DMS 273 (cell line): ENCODE measurements around the gene FA2H.
A peak's percentile ranks its signal among the peaks of the same experiment; 100 is the strongest.
"Not testable (repeated sequence)": the region's sequence is repeated elsewhere in the genome, so short reads cannot be mapped to it uniquely, and the experiment has no call there.

Experiments used
- DNase-seq: peaks from one replicate; lab custom pipeline; 2025; ENCODE audit not compliant: unreplicated experiment; lab: John Stamatoyannopoulos, UW

FA2H gene

GRCh38 chr16:74725651-74726455 lies 48.8 kb downstream of the FA2H start:
- DNase-seq = no peak

DNA sequence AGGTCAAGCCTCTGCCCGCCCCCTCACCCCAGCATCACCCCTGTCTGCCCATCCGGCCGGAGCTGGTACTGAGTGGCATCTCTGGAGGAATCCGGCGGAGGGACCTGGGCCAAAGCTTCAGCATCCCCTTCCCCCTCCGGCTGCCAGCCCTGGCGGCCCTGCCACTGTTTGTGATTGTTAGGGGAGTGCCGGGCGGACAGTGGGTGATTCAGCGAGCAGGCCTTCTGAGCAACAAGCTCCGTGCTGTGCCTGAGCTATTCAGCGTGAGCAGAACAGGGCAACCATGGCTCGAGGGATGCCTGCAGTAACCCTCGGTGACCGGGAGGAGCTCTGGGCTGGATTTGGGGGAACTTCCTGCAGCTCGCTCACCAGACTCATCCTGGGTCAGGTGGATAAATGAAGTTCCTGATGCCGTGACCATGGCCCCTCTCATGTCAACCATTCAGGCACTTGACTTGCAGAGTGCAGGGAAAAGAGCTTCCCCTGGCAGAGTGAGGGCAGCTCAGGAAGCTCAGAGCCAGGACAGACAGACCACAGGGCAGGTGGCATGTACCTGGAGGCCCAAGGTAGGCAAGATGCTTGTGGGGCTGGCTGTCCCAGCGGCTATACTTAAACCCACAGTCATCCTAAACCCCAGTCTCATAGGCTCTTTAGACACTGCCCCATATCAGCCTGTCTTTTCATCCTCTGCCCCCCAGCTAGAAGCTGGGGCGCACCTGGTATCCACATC lies 49.6 kb downstream of the FA2H start:
- DNase-seq = no peak

- DNase-seq = no peak
These were observed 51.4 kb downstream of the FA2H start for GRCh38 chr16:74723256-74723655.

- DNase-seq = not testable (repeated sequence)
These were observed 52.5 kb downstream of the FA2H start for GRCh38 chr16:74722156-74722555.

- DNase-seq = no peak
These were observed 52.9 kb downstream of the FA2H start for GRCh38 chr16:74721716-74722115.

DNA sequence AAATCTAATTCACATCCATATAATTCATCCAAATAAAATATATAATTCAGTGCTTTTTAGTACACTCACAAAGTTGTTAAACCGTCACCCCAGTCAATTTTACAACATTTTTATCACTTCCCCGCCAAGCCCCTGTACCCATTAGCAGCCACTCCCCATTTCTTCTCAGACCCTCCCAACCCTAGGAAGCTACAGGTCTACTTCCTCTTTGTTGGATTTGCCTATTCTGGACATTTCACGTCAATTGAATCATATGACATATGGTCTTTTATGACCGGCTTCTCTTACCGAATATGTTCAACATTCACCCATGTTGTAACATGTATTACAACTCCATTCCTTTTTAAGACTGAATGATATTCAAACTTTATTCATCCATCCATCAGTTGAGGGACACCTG lies 54.0 kb downstream of the FA2H start:
- DNase-seq = no peak

DNA sequence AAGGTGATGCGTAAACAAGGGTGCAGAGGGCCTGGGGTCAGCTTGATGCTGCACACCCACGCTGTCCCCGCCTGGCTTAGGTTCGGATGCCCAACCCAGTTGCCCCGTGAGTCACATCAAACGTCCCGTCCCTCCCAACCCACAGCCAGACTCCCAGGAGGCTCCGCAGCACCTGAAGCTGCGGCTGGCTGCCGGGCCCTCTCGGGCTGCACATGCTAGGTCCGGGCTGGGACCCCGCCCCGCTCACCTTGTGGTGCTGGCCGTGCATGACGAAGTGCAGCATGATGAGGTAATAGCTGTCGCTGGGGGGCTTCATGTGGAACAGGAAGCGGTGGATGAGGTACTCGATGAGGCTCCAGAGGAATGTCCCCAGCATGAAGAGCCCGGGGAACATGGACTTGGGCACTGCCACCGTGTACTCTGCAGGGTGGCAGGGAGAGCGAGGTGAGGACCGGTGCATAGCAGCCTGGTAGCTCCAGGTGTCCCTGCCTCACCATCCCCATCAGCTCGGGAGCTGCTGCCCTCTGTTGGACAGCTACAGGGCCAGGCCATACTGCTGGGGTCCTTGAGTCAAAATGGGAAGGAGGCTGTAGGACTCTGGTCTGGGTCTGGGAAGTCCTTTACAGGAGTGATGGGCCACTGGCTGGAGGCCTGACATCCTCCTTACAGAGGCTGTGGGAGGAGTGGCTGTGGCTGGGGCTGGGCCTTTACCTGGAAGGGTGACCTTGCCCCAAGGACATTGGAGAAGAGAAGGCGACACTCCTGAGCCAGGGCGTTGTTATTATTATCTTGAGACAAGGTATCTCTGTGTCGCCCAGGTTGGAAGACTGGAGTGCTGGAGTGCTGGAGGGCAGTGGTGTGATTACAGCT lies 55.6 kb downstream of the FA2H start:
- no peak for DNase-seq

GRCh38 chr16:74718140-74718539 lies 56.5 kb downstream of the FA2H start:
- no peak for DNase-seq

DNA sequence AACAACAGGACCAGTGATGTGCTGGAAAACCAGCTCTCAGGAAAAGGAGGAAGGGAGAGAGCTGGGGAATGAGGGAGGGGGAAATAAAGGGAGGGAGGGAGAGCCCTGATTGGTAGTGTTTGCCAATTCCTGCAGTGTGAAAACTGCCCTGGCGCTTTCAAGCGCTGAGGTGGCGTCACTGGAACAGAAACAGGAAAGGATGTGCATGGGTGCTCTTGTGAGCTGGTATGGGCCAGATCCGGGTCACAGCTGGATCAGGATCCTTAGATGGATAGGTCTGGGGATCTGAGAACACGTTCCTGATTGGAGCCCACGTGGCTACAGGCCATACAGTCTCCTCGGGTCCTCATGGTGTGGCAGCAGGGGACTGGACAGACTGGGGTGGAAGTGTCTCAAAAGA lies 57.3 kb downstream of the FA2H start:
- no peak for DNase-seq

DNA sequence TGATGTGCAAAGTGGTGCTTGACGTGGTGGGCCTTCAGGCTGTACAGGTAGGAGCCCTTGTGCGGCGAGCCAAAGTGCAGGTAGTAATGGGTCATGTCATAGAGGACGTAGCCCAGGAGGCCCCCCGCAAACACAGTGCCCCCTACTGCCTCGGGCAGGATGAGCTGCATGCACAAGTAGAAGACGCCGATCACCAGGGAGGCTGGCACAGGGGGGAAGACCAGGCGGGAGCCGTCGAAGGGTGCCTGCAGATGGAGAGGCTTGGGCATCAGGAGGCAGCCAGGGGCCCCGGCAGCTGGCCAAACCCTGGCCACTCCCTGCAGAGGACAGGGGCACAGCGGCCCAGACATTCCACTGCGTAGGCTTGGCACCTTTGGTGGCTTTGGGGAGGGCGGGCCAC lies 58.3 kb downstream of the FA2H start:
- no peak for DNase-seq

DNA sequence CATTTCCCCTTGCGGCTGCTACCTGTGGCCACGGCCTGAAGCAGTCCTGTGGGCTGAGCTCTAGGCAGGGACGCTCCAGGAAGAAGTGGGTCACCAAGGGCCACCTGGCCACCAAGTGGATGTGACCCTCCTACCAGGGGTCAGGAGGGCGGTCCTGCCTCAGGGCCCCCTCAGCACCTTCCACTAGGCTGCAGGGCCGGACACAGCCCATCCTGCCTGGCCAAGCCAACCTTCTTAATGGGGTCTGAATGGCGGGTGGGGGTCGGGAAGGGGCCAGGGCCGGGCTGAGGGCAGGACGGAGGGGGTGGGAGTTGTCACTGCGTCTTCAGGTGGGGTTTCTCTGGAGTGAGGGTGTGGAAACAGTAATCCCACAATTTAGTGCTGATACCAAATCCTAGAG lies 60.7 kb downstream of the FA2H start:
- DNase-seq = no peak

DNA sequence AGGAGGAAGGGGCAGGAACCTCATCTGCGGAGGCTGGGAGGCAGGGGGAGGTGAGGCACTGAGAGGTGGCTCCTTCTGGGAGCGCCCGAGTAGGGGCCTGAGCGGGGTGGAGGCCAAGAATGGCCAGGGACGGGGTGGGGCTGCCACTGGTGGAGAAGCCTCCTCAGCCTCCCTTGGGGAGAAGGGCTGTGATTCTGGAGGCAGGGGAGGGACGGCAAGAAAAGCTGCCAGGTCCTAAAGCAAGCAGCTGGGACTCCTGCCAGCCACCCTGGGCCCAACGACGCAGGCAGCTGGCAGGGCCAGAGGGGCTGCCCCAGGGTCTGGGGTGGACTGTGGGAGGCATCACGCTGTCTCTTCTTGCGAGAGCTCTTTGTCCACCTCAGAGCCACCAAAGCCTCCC lies 61.3 kb downstream of the FA2H start:
- DNase-seq = no peak

DNA sequence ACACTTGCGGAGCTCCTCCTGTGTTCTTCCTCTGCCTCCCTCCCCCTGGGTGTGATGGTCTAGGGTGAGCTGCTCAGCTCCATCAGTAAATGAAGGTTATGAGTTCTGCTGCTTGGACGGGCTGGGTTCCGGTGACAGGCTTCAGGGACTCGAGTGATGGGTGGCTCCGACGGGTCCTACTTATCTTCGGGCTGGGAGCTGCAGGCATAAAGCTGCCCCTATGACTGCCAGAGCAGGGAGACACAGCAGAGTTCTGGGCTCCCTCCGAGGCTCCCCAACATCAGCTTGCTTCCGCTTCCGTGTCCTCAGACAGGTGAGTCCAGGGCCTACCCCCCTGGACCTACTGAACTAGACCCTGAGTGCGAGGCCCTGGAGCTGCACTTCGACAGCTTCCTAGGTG lies 62.7 kb downstream of the FA2H start:
- no peak for DNase-seq

DNA sequence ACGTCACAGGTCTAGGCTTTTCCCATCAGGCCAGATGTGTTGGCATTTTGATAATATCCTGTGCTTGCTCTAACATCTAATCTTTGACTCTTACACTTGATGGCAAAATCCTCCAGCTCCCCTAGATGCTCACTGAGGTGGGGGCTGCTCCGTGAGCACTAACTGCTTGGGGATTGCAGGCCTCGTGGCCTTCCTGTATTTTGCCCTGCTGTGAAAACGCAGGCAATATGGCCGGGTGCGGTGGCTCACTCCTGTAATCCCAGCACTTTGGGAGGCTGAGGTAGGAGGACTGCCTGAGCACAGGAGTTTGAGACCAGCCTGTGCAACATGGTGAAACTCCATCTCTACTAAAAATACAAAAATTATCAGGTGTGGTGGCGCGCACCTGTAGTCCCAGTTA lies 64.2 kb downstream of the FA2H start:
- DNase-seq = no peak

- DNase-seq = peak; percentile 90
These were observed 65.2 kb downstream of the FA2H start for GRCh38 chr16:74709441-74709877.

GRCh38 chr16:74700438-74701225 lies 74.0 kb downstream of the FA2H start, which contains the start of gene MLKL:
Gene MLKL (minus strand): TSS chr16:74700862. CDS start chr16:74695757, 5,105 bp downstream.
- DNase-seq = peak; percentile 73

GRCh38 chr16:74700116-74700437 lies 74.5 kb downstream of the FA2H start:
- DNase-seq = peak; percentile 51

DNA sequence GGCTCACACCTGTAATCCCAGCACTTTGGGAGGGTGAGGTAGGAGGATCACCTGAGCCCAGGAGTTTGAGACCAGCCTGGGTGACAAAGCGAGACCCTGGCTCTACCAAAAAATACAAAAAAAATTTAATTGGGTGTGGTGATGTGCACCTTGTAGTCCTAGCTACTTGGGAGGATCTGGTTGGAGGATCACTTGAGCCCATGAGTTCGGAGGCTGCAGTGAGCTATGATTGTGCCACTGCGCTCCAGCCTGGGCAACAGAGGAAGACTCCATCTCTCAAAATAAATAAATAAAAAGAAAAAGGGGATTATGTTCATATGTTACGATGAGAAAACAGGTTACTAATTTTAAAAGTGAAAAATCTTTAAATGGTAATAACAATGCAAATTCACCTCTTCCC lies 75.0 kb downstream of the FA2H start:
- no peak for DNase-seq

DNA sequence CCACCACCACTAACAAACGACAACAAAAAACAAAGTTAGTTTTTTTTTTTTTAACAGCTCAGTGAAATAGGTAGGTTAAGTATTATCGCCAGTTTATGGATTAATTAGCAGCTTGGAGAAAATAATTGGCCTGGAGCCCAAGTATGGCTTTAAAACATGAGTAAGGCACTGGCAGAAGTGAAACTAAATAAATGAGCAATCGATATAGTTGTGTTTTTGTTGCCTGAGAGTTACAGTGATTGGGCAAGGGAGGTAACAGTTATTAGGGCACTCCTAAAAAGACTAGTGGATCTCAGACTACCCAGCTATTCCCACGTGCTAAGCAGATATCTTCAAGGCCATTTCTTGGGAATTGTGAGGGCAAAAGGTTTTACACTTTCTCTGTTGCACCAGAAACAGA lies 76.4 kb downstream of the FA2H start:
- no peak for DNase-seq

DNA sequence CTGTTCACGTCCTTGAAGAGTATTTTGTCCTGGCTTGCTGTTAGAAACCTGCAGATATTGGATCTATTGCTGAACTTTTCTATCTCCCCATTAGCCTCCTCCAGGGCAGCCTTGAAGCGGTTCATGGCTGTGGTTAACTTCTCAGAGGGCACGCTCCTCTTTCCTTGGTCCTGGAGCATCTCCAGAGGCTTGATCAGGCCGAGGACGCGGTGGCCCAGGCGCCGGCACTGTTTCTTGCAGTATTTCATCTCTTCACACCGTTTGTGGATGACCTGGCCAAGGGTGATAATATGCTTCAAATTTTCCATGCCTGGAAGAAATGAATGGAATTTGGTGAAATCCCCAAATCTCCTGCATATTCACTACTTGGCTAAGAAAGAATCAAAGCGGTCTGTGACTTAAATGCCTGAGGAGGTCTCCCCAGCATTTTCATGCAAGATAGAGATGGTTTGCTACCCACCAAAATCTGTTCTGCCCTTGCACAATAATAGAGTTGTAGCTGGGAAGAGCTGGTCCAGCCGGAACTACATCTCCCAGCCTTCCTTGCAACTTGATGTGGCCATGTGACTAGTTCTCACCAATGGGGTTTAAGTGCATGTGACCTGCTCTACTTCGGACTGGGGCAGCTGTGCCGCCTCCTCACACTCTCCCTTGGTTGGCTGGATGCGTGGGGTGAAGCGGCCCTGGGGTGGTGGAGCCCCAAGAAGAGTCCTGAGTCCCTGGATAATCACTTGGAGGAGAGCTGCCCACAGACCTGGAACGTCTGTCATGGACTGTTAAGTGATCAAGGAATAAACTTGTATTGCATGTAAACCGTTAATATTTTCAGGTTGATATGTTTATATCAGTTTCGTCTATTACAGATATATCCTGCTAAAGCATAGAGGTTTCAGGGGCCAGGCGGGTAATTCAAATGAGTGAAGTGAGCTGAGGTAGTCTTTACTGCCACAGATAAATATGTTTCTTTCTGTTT lies 78.9 kb downstream of the FA2H start:
- peak; percentile 94 for DNase-seq
